AG08396 (cell line): Measurements from ENCODE around the gene LIFR.
"Not testable (repeated sequence)": the region's sequence is repeated elsewhere in the genome, so short reads cannot be mapped to it uniquely, and the experiment has no call there.

ENCODE experiments used
- DNase-seq: peaks from one replicate; pipeline ENCODE4 v3.0.0; 2012; ENCODE audit warnings: low spot score, mixed read lengths

LIFR gene, protein sequence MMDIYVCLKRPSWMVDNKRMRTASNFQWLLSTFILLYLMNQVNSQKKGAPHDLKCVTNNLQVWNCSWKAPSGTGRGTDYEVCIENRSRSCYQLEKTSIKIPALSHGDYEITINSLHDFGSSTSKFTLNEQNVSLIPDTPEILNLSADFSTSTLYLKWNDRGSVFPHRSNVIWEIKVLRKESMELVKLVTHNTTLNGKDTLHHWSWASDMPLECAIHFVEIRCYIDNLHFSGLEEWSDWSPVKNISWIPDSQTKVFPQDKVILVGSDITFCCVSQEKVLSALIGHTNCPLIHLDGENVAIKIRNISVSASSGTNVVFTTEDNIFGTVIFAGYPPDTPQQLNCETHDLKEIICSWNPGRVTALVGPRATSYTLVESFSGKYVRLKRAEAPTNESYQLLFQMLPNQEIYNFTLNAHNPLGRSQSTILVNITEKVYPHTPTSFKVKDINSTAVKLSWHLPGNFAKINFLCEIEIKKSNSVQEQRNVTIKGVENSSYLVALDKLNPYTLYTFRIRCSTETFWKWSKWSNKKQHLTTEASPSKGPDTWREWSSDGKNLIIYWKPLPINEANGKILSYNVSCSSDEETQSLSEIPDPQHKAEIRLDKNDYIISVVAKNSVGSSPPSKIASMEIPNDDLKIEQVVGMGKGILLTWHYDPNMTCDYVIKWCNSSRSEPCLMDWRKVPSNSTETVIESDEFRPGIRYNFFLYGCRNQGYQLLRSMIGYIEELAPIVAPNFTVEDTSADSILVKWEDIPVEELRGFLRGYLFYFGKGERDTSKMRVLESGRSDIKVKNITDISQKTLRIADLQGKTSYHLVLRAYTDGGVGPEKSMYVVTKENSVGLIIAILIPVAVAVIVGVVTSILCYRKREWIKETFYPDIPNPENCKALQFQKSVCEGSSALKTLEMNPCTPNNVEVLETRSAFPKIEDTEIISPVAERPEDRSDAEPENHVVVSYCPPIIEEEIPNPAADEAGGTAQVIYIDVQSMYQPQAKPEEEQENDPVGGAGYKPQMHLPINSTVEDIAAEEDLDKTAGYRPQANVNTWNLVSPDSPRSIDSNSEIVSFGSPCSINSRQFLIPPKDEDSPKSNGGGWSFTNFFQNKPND

DNA sequence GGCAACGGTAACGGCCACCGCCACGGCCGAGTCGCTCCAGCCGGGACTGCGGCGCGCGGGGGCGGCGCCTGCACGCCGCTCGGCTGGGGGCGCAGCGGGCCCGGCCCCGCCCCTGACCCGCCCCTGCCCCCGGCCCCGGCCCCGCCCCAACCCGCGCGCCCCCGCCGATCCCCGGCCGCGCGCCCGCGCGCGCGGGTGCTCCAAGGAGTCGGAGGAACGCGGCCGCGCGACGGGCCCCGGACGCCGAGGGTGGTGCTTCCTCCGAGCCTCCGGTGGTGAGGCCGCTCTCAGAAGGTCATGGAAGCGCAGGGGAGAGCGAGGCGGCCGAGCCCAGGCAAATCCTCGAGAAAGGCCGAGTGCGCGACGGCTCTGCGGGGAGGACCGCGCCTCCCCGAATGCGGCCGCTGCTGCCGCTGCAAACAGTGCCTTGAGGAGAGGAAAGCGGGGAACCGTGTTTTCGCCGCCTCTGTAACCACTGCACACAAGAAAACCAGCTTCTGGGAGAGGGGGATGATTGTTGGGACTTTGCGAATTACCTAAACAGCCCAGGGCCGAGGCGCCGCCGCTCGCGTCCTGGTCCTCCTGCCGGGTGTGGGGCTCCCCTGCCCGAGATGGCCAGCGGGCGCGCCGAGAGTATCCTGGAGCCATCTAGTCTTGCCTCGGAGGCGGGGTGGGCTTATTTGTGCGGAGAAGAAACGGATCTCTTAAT lies at the start of gene LIFR:
Gene LIFR, minus strand, starts transcription at position 48 of the 709 bp plus-strand sequence. CDS start 25,999 bp downstream, outside the sequence.
- peak; percentile 90 for DNase-seq

DNA sequence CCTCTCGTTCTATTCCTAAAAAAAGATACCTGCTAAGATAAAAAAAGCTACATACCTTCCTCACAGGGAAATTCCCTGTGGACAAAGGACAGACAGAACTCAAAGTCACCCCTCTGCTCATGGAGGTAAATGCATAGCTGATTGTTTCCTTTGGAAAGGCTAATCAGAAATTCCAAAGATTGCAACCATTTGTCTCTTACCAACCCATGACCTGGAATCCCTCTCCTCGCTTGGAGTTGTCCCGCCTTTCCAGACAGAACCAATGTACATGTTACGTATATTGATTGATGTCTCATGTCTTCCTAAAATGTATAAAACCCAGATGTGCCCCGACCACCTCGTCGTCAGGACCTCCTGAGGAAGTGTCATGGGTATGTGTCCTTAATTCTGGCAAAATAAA lies 49.2 kb upstream of the LIFR start:
- no peak for DNase-seq

DNA sequence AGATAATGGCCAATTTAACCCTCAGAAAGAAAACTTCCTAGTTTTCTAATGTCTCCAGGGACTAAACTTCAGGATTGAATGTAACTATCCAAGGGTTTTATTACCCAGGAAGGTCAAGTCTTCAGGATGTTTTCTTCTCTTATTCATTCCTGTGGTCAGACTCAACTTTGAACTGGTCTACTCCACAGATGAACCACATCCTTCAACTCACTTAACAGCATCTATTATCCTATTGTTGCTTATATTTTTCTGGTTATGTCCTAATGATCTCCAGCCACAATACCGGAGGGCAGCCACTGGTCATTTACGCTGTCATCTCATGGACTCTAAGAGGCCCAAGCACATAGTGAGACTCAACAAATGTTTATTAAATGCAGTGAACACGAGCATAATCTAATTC lies 47.2 kb upstream of the LIFR start:
- DNase-seq, result no peak

DNA sequence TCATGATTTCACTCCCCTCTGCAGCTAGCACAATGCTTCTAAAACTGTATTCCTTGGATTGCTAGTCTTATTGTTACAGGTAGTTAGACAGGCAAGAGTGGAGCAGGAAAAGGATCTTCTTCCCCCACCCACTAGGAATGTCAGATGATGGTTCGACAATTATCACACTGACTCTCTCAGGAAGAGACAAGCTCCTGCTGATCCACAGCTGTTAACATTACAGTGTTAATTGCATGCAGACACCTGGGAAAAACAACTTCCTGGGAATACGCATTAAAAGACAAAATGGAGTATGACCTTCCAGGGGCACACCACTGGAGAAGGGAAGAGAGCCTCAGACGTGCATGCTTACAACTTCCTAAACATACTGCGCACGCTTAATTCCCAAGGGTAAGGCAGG lies 46.2 kb upstream of the LIFR start:
- DNase-seq, result no peak

DNA sequence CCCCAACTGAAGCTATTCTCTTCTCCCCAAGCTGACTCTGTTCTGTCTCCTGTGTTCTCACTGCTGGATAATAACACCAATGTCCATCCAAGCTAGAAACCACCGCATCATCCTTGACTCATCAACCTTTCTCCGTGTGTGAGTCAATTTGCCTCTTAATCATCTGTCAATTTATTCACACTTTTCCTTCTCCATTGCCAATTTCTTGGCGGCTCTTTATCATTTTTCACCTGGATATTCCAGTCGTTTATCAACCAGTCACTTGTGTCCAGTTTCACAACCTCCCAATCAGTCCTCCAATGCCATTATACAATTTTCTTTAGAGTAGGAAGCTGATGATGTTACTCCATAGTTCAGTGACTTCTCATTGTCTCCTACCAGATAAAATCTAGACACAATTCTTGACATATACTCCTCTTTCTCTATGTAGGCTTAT lies 45.4 kb upstream of the LIFR start:
- no peak for DNase-seq

DNA sequence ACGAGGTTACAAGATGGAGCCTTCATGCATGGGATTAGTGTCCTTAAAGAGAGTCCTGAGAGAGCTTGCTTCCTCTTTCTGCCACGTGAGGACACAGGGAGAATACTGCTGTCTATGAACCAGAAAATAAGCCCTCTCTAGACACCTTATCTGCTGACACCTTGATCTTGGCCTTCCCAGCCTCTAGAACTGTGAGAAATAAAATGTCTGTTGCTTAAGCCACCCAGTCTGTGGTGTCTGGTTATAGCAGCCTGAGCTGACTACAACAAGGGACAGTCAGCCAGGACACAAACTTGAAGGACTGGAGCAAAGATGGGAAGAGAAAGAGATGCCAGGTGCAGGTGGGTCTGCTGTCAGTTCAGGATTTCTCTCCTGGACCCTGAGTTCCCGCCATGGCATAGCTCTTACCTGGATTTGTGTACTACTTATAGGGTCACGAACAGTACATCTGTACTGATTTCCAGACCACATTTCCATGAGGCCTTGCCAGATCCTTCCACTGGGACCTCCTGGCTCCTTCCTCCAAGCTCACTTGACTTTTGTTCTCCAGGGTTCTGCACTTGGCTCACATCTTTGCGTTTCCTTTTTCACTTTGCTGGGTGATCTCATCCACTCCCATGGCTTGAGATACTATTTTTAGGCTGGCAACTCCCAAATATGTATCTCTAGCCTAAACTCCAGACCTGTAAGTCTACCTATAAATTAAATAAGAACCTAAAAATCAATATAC lies 44.9 kb upstream of the LIFR start:
- no peak for DNase-seq

DNA sequence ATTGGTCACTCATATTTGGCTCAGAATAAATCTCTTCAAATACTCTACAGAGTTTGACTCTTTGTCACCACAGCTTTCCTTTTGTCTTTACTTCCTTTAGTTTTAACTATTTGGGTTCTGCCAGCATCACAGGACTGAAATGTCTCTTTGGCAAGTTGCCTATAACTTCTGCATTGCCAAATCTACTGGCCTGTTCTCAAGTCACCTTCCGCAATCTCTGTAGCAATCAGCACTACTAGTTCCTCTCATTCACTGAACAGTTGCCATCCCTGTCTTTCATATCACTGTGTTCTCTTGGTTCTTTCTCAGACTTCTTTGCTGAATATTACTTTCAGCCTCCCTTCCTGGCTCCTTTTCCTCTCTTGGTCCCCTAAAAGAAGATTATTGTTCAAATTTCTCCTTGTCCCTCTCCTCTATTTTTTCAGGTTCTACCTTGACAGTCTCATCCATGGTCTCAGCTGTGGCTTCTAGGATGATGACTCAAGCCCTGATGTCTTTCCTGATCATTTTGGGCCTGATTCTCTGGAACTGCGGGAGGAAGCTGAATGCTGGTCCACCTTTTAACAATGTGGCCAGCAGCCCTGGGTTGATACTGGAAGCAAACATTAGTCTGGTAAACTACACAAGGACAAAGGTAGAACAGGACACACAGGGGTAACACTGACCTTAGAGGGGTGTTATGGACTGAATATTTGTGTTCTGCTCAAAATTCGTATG lies 44.0 kb upstream of the LIFR start:
- DNase-seq, result no peak

DNA sequence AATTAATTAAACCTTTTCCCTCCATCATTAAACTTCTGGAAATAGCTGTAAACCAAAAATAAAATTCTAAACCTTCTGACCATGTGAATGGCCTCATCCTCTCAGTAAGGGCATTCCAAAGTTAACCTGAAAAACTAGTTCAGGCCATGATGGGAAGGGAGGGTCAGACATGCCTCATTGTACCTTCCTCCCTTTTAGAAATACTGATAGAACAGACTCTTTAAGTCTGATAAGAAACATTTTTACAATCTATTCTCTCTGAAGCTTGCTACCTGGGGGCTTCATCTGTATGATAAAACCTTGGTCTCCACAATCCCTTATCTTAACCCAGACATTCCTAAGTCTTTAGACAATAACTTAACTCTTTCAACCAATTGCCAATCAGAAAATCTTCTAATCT lies 43.3 kb upstream of the LIFR start:
- DNase-seq, result not testable (repeated sequence)

DNA sequence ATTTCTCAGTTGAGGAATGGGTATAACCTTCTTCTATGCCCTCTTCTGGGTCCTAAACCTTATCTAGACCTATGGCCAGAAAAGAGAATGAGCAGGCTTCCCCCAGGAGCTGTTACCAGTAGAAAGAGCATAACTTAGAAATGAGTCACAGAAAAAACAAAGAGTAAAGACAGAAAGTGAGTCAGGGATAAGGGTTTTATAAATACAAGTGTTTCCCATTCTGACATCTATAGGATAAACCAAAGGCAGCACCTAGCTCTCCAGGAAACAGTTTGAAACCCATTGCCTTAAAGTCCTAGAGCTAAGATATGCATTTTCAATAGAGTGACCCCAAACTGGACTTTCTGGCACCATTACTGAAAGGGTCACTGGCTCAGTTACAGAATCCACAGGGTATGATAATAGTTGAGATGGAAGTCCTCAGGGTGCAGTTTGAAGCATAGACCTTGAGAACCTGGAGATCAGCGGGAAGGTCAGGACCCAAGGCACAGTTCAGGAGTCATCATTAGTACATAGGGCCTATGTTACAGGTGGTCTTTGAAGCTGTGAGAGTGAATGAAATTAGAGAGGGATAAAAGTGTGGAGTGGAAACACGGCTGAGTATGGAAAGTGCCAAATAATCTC lies 42.7 kb upstream of the LIFR start:
- peak; percentile 41 for DNase-seq

DNA sequence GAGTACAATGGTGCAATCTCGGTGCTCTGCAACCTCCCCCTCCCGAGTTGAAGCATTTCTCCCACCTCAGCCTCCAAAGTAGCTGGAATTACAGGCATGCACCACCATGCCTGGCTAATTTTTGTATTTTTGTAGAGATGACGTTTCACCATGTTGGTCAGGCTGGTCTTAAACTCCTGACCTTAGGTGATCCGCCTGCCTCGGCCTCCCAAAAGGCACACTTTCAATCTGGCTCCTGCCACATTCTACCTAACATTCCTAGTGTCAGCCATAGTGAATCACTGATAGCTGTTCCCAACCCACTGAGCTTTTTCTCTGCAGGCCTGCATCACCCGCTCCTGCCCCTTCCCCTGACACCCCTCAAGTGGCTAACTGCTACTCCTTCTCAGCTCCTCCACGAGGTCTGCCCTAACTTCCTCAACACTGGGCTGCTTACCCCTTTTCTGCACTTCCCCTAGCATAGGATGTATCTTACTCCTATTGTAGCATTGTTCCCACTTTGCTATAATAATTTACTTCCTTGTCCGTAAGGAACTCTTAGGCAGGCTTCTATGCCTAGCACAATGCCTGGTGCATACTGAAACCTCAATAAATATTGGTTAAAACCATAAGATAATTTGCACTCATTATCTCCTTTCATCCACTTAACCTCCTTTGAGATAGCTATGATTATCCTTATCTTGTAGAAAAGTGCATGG lies 42.0 kb upstream of the LIFR start:
- no peak for DNase-seq

DNA sequence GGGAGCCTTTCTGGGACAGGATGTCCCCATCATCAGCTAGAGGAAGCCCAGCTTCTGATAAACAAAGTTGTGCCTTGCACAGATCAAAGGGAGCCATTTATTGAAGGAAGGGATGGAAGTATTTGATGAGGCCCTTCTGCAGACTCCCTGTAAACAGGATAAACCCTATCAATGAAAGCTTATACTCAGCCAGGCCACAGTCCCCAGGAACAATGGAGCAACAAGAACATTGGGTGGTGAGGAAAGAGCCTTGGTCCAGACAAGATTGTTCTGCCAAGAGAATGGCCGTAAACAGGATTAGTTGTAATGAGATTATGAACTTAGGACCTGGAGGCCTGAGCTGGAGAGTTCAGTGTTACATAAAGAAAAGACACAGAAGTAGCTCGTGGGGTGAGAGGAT lies 40.5 kb upstream of the LIFR start:
- DNase-seq, result no peak

DNA sequence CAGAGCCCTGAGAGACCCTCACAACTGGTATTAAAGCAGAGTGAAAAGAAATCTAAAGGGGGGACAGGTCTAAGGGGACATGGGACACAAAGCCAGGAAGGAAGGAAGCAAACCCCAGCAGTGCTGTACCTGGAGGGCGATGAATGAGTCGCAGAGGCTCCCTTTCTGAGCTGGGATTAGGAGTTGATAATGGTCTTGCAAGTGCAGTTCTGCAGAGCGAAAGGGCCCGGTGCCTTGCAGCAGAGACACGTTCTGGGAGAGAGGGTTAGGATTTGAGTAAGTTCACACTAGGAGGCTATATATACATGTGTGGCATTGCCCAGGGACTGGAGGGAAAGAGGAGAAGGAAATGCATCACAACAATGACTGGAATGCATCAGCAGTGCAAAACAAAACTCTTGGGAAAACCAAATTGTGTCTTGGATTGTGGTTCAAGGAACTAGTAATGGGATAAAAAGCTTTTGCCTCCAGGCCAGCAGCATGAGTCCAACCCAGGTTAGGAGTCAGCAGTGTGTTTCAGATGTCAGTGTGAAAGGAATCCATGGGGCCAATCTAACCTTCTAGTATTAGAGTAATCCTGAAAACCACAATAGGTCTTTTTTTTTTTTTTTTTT lies 38.8 kb upstream of the LIFR start:
- DNase-seq, result no peak

DNA sequence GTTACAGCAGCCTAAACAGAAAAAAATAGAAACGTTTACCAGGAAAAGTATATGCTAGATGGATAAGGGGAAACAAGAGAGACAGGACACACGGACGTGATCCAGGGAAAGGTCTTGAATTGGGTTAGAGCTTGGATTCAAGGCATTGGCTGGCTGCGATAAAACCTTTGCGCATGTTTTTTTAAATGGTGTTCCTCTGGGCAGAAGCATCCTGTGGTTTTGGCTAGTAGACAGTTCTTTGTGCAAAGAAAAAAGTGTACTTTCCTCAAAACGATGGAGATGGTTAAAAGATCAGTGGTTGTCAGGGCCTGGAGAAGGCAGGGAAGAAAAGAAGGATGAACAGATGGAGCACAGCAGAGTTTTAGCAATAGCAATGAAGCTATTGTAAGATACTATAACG lies 37.5 kb upstream of the LIFR start:
- DNase-seq, result no peak

DNA sequence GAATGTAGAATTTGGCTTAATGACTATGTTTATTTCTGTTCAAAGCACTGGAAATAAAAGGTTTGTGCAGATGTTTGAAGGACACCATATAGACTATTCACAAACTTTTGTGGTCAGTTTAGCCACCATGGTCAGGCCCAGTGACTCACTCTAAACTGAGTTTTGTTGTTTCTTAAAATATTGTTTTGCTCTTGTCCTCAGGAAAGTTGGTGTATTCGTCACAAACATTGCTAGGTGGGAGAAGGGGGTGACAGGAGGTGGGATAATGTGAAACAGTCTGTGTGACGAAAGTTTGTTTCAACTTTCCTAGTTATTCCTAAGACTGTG lies 35.0 kb upstream of the LIFR start:
- no peak for DNase-seq

DNA sequence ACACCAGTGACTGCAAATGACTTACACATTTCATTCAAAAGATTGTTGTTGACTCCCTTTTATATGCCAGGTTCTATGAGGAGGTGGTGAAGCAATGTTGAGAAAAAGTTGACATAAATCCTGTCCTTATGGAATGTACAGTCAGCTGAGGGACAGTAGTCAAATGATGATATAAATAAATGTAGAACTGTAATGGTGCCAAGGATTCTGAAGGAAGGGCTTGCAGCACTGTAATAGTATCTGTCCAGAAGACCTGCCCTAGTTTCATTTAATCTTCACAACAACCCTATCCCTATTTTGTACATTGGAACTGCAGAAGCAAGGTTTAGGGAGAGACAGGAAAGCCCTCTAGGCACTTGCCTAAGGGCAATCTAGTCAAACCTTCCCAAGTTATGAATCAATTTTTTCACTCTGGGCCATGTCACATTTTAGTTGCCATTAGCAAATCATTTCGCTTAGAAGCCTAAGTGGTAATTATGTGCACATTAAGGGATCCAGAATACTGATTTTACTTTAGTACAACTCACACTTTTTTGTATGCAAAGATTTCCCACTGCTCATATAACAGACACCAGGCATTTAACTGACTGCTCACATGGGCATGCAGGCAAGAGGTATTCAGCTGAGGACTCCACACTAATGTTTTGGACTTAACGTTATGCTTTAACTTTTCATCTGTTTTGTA lies 34.5 kb upstream of the LIFR start:
- no peak for DNase-seq

DNA sequence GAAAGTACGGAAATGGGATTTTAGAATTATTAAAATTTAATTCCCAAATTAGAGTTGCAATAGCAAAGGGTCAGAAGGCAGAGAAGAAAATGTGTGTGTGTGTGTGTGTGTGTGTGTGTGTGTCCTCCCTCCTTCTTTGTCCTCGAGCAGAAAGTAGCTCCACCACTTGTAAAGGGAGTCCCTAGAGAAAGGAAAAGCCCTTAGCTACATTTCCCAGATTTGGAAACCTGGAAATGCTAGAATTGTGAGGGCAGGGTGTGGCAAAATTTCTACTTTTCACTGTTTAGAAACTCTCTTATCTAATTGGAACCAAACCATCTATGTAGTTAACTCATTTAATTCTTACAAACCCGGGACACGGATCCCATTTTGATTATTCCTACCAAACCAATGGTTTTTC lies 33.2 kb upstream of the LIFR start:
- no peak for DNase-seq

DNA sequence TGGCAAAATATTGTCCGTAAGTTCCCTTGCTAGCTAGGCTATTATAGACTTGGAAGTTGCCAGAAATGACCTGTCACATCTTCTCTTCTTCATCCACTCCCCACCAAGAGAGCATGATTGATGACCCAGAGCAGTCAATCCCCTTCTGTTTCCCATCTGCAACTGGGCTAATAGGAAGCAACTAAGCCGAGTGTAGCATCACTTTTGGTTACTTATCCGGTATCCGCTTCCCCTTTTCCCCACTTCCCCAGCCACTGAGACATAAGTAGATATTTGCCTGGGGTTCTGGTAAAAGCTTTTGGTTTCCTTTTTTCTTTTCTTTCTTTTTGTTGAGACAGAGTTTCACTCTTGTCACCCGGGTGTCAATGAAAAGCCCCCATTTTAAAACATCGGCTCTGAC lies 29.4 kb upstream of the LIFR start:
- no peak for DNase-seq

DNA sequence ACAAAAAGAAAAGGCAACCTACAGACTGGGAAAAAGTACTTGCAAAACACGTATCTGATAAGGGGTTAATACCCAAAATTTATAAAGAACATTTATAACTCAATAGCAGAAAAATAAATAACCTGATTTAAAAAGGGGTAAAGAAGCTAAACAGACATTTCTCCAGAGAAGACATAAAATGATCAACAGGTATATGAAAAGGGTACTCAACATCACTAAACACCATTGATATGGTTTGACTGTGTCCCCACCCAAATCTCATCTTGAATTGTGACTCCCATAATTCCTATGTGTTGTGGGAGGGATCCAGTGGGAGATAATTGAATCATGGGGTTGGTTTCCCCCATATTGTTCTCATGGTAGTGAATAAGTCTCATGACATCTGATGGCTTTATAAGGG lies 27.1 kb upstream of the LIFR start:
- DNase-seq, result no peak

DNA sequence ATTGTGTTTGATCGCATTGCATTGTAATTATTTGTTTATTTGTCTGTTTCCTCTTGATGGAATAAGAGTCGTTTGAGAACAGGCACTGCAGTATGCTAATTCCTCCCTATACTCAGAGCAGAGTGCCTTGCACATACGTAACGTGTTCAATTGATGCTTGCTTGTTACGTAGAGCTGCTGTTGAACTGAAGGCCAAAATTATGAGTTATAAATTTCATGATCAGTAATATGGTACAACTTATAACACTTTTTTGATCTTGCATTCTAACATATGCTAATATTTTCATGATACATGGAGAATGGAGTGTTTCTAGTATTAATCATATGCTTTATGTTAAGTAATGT lies 26.5 kb upstream of the LIFR start:
- DNase-seq, result no peak
